ENCODE results near the gene TMEM9. TPM values are rescaled to one million over a fixed set of nuclear protein-coding genes. Genes with fewer than 3 reads are reported as not detected.

TMEM9 gene
- total and polyA plus RNA-seq, 9 of the 15 experiments (the other 6 are each of a cell fraction or from before 2014, with no cell fraction given) = 30.4 to 107 (median 67.6) TPM

DNA sequence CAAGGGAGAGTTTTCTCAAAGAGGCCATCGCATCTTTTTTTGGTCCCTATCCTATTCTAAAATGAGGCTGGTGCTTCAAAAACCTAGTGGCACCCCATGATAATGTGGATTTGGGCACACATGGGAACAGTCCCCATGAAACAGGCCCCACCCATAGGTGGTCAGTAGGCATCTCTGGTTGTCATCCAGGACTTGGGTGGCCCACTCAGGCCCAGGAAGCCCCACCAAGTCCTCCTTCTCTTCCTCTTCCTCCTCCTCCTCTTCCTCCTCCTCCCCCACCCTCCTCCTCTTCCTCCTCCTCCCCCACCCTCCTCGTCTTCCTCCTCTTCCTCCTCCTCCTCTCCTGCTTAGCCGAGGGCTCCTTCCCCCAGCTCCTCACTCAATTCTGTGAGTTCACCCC, 42.6 kb downstream of the TMEM9 start:
- in situ Hi-C loops (cut with MboI) = no loop called here
- ChIA-PET CTCF (ENCODE audit: low intra/inter-chr PET ratio) (no interaction called here), POLR2A (interaction anchor here (0.6 kb wide), 1 partner anchor 15 kb away, joined by 4 read pairs; no protein-coding TSS in a partner anchor)
- Histone ChIP-seq H2AFZ (ENCODE audit: low read depth, low read length) (no peak overlapping the region), H4K20me1 (replicated peaks; ENCODE audit: control insufficient read depth, insufficient read depth, low read length) (peaks cover 7% of the 10 kb centered on the region), H3K36me3 (ENCODE audit: control insufficient read depth, insufficient read depth, low read length) (no peaks in the 10 kb centered on the region), H3K9me1 (ENCODE audit: control insufficient read depth, insufficient read depth, low read length) (no peaks in the 10 kb centered on the region), H3K79me2 (ENCODE audit: control insufficient read depth, insufficient read depth, low read length) (no peaks in the 10 kb centered on the region), H3K27me3 (ENCODE audit: control insufficient read depth in 2 of 2, insufficient read depth in 2 of 2, low read length in 2 of 2) (peaks cover 25 to 54% of the 10 kb centered on the region in 2 experiments), H3K4me3 (no peak overlapping the region), H3K4me1 (replicated peaks in 1 of 2; ENCODE audit: control insufficient read depth in 2 of 2, insufficient read depth in 2 of 2, low read length in 2 of 2) (peaks cover 0 to 7% of the 10 kb centered on the region in 2 experiments; a peak in 2 of 5 replicates), H3K27ac (ENCODE audit: extremely low read depth, low read depth, low read length) (no peak overlapping the region), H3K4me2 (ENCODE audit: insufficient read depth, low read length) (no peak overlapping the region), H3K9me3 (replicated peaks; ENCODE audit: control insufficient read depth, insufficient read depth, low read depth, low read length) (no peaks in the 10 kb centered on the region), H3K9ac (ENCODE audit: insufficient read depth in 1 of 2, low read depth in 2 of 2, low read length in 2 of 2) (no peak overlapping the region)
- DNase-seq (ENCODE audit: extremely low read depth in 1 of 4, low spot score in 3 of 4) (no peak), FAIRE-seq (no peak), ATAC-seq (no peak)
- WGBS (ENCODE audit: insufficient coverage, low coverage, missing lambda C conversion rate) = 0% methylated on average over 2 of the region's 3 CpGs
- peak; percentile 80 for TF ChIP-seq ZNF263 (CRISPR knock-in tag; IDR thresholded peaks at IDR 0.05; ENCODE audit: borderline replicate concordance)
- no peak for TF ChIP-seq MAFF (IDR thresholded peaks at IDR 0.05; ENCODE audit: low read length)
- no peak for TF ChIP-seq MAZ (CRISPR knock-in tag; conservative IDR thresholded peaks at IDR 0.05 in 1 of 2, IDR thresholded peaks at IDR 0.05 in 1 of 2)
- TF ChIP-seq CREM (IDR thresholded peaks at IDR 0.05; ENCODE audit: low read depth) = no peak
- no peak for TF ChIP-seq PRMT5 (CRISPR knock-in tag; IDR thresholded peaks at IDR 0.05)
- intact Hi-C loops (cut with micrococcal nuclease) = loop anchor here (2.0 to 10.0 kb wide), 2 partner anchors 67 to 139 kb away; no protein-coding TSS in a partner anchor
- BruUV-seq (replicated peaks) = no TSS peak

DNA sequence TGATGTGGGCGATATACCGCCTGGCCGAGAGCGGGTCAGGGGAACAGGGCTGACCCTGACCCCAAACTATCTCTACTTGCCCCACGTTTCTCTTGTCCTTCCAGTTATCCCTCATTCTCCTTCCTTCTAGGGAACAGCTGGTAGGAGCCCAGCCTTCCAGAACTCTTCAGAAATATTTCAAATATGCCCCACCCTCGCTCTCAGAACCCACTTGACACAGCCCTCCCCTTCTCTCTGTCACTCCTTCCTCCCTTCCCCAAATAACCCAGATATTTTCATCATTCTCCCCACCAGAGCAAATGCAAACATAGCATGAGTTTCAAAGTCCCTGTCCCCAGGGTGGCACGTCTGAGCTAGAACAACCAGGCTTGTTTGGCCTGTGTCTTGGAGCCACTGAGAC, 43.1 kb downstream of the TMEM9 start:
- ChIA-PET POLR2A (interaction anchor here (0.6 kb wide), 1 partner anchor 15 kb away, joined by 4 read pairs; no protein-coding TSS in a partner anchor), CTCF (ENCODE audit: low intra/inter-chr PET ratio) (no interaction called here)
- ATAC-seq (no peak), DNase-seq (ENCODE audit: extremely low read depth in 1 of 4, low spot score in 3 of 4) (no peak), FAIRE-seq (no peak)
- in situ Hi-C loops (cut with MboI) = no loop called here
- H3K4me3 ChIP-seq = no peak overlapping the region
- no peaks in the 10 kb centered on the region for H3K79me2 ChIP-seq (ENCODE audit: control insufficient read depth, insufficient read depth, low read length)
- TF ChIP-seq LCOR (CRISPR knock-in tag; IDR thresholded peaks at IDR 0.05) = no peak
- H3K4me1 ChIP-seq (replicated peaks in 1 of 2; ENCODE audit: control insufficient read depth in 2 of 2, insufficient read depth in 2 of 2, low read length in 2 of 2) = peaks cover 0 to 7% of the 10 kb centered on the region in 2 experiments; a peak in 2 of 5 replicates
- 2% methylated on average over 7 of the region's 7 CpGs for WGBS (ENCODE audit: insufficient coverage, low coverage, missing lambda C conversion rate)
- no peak overlapping the region for H3K9ac ChIP-seq (ENCODE audit: insufficient read depth in 1 of 2, low read depth in 2 of 2, low read length in 2 of 2)
- no peaks in the 10 kb centered on the region for H3K9me1 ChIP-seq (ENCODE audit: control insufficient read depth, insufficient read depth, low read length)
- intact Hi-C loops (cut with micrococcal nuclease) = loop anchor here (2.0 to 10.0 kb wide), 2 partner anchors 66 to 138 kb away; no protein-coding TSS in a partner anchor
- no TSS peak for BruUV-seq (replicated peaks)
- peaks cover 29 to 58% of the 10 kb centered on the region in 2 experiments for H3K27me3 ChIP-seq (ENCODE audit: control insufficient read depth in 2 of 2, insufficient read depth in 2 of 2, low read length in 2 of 2)
- H3K36me3 ChIP-seq (ENCODE audit: control insufficient read depth, insufficient read depth, low read length) = no peaks in the 10 kb centered on the region
- H4K20me1 ChIP-seq (replicated peaks; ENCODE audit: control insufficient read depth, insufficient read depth, low read length) = peaks cover 7% of the 10 kb centered on the region
- no peak overlapping the region for H3K27ac ChIP-seq (ENCODE audit: extremely low read depth, low read depth, low read length)
- H2AFZ ChIP-seq (ENCODE audit: low read depth, low read length) = no peak overlapping the region
- no peaks in the 10 kb centered on the region for H3K9me3 ChIP-seq (replicated peaks; ENCODE audit: control insufficient read depth, insufficient read depth, low read depth, low read length)
- H3K4me2 ChIP-seq (ENCODE audit: insufficient read depth, low read length) = no peak overlapping the region

All from K562 (cell line).